HG03280 (cell line): ENCODE measurements around the gene CALCA.

Source experiments
- ATAC-seq: cut with Tn5 transposase; IDR thresholded peaks from one replicate; pipeline ENCODE4 v1.9.1; 2021; ENCODE audit warnings: mild to moderate bottlenecking, moderate library complexity; ENCODE audit not compliant: unreplicated experiment

CALCA gene

GRCh38 chr11:14949437-14950147 lies 22.6 kb downstream of the CALCA start:
- ATAC-seq = no peak

- no peak for ATAC-seq
Observed at GRCh38 chr11:14942745-14943144, 29.4 kb downstream of the CALCA start.

GRCh38 chr11:14938936-14939335 lies 33.2 kb downstream of the CALCA start:
- no peak for ATAC-seq

GRCh38 chr11:14934641-14935351 lies 37.4 kb downstream of the CALCA start:
- ATAC-seq = no peak

GRCh38 chr11:14932447-14932846 lies 39.7 kb downstream of the CALCA start:
- ATAC-seq = no peak

GRCh38 chr11:14930369-14930768 lies 41.8 kb downstream of the CALCA start:
- no peak for ATAC-seq

- no peak for ATAC-seq
Observed at GRCh38 chr11:14927146-14927545, 45.0 kb downstream of the CALCA start.

GRCh38 chr11:14924318-14924717 lies 47.8 kb downstream of the CALCA start:
- ATAC-seq = no peak
